HG02678 (cell line): ENCODE measurements around the gene CROCC.
"Not testable (repeated sequence)": the region's sequence is repeated elsewhere in the genome, so short reads cannot be mapped to it uniquely, and the experiment has no call there.

Experiments used
- ATAC-seq: cut with Tn5 transposase; IDR thresholded peaks from one replicate; pipeline ENCODE4 v1.9.1; 2021; ENCODE audit warnings: mild to moderate bottlenecking, moderate library complexity; ENCODE audit not compliant: unreplicated experiment

The CROCC gene

DNA sequence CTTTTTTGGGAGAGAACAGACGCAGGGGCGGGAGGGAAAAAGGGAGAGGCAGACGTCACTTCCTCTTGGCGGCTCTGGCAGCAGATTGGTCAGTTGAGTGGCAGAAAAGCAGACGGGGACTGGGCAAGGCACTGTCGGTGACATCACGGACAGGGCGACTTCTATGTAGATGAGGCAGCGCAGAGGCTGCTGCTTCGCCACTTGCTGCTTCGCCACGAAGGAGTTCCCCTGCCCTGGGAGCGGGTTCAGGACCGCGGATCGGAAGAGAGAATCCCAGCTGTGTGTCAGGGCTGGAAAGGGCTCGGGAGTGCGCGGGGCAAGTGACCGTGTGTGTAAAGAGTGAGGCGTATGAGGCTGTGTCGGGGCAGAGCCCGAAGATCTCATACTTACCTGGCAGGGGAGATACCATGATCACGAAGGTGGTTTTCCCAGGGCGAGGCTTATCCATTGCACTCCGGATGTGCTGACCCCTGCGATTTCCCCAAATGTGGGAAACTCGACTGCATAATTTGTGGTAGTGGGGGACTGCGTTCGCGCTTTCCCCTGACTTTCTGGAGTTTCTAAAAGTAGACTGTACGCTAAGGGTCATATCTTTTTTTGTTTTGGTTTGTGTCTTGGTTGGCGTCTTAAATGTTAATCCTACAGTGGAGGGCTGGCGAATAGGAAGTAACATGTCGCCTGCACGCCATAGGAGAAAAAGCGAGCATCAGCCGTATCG, 26.0 kb upstream of the CROCC start, which contains the start of gene RNU1-2:
Gene RNU1-2, plus strand, starts transcription at position 383 of the 718 bp plus-strand sequence.
- ATAC-seq = peak; percentile 99

DNA sequence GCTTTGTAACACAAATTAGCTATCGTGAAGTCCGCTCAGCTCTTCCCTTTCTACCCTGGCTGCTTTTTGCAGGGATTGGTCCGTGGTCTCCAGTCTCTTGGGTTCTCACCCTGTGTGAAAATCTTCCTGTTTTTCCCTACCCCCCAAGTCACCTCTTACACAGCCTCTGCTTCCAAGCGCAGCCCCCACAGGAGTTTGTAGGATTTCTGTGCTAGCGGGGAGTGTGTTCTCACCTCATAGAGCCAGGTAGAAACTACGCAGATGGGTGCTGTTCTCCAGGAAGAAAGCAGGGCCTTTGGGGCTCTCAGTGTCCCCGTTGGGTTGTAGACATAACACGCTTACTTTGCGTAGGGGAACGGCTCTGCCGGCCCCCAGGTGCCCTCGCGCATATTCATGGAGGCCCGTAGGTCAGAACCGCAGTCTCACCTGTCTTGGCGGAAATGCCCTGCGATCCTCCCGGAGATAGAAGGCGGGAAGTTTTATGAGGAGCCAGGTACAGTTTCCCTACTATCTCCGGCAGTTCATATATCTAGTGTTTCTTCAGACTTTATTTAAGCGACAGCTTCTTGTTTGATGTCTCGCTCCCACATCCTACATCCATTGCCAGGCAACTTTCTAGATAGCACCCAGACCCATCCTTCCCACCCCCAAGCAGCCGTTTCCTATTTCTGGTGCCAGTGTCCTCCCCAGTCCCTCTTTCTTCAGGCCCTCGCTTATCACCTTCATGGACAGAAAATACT, 25.2 kb upstream of the CROCC start:
- ATAC-seq = peak; percentile 20

- not testable (repeated sequence) for ATAC-seq
These were observed 24.1 kb upstream of the CROCC start for GRCh38 chr1:16897653-16898052.

- not testable (repeated sequence) for ATAC-seq
These were observed 23.4 kb upstream of the CROCC start for GRCh38 chr1:16898298-16898697.

DNA sequence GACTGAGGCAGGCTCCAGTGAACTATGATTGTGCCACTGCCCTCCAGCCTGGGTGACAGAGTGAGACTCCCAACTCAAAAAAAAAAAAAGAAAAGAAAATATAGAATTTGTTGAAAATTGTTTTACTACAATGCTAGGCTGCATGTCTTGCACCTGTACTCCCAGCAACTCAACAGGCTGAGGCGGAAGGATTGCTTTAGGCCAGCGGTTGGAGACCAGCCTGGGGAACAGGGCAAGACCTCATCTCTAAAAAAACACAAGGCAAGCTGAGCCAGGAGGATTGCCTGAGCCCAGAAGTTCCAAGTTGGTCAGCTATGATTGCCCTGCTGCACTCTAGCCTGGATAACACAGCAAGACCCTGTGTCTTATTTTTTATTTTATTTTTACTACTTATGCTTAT, 22.7 kb upstream of the CROCC start:
- not testable (repeated sequence) for ATAC-seq

DNA sequence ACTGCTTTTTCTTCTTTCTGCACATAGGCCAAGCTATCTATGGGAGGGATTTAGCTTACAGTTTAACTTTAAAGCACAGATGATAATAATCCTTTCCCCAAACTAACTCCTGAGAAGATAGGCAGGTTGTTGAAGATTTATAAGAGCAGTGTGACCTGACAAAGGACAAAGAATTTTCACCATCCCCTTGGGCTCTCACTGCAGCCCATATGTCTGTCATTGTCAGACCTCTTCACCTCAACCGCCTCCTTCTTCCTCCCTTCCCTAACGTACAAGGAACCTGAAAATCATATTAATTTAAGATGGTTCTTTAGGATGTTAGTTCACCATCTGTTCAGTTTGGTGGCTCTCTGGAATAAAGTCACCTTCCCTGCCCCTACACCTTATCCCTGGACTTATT, 21.0 kb upstream of the CROCC start:
- ATAC-seq = no peak

DNA sequence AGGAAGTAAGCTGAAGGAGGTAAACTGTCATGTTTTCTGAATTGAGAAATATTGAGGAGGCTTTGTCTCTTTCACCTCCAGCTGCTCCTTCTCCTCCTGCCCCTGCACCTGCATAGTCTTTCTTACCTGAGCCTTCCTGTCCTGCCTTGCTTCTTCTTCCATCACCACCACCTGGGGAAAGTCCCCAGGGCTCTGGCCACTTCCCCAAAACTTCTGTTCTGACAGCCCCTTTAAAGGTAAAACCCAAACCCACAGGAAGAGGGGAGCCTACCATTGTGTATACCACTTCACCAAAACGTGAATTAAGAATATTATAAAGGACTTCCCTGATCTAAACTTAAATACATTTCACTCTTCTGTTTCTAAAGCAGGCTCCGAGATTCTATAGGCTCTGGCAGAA, 20.4 kb upstream of the CROCC start:
- not testable (repeated sequence) for ATAC-seq

DNA sequence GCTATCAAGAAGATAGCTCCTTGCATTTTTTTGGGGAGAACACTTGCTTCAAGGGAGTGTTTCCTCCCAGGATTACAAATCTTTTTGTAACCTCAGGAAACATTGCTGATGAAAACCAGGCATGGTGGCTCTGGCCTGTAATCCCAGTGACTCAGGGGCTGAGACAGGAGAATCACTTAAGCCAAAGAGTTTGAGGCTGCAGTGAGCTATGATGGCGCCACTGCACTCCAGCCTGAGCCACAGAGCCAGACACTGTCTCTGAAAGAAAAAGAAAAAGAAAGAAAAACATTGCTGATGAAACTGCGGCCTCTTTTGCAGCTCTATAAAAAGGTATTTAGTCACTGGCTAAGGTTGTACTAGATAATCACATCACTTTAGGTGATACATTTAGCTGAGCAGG, 18.7 kb upstream of the CROCC start:
- ATAC-seq = no peak

DNA sequence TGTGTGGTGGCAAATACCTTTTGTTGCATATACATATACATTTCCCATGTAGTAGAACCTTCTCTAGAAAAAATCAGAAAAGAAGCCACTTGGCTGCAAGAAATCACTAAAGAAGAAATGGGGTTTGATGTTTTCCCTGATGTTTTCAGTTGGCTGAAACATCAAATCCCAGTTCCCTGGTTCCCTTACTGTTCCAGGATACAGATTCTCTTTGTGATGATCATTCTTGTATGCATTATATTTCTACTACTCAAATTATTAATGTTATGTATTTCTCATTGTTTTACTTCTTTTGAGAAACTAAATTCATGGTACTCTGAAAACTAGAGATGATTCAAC, 18.3 kb upstream of the CROCC start:
- ATAC-seq = no peak

DNA sequence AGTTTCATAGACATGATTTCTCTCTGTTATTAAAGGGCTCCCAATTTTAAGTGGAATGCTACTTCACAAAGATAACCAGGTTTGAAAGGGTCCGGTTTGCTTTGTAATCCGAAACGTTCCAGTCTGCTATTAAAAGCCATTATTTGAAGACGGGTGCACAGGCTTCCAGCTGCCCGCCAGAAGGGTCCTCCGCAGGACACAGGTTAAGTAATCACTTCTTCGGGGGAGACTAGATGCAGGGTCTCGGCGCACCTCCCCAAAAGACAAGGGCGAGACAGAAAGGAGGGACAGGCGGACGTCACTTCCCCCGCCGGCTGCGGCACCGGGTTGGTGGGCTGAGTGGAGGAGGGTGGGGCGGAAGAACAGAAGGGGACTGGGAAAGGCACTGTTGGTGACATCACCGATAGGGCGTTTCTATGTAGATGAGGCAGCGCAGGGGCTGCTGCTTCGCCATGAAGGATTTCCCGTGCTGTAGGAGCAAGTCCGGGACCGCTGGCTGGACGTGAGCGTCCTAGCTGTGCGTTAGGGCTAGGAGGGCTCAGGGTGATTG, 17.1 kb upstream of the CROCC start:
- ATAC-seq = peak; percentile 92

DNA sequence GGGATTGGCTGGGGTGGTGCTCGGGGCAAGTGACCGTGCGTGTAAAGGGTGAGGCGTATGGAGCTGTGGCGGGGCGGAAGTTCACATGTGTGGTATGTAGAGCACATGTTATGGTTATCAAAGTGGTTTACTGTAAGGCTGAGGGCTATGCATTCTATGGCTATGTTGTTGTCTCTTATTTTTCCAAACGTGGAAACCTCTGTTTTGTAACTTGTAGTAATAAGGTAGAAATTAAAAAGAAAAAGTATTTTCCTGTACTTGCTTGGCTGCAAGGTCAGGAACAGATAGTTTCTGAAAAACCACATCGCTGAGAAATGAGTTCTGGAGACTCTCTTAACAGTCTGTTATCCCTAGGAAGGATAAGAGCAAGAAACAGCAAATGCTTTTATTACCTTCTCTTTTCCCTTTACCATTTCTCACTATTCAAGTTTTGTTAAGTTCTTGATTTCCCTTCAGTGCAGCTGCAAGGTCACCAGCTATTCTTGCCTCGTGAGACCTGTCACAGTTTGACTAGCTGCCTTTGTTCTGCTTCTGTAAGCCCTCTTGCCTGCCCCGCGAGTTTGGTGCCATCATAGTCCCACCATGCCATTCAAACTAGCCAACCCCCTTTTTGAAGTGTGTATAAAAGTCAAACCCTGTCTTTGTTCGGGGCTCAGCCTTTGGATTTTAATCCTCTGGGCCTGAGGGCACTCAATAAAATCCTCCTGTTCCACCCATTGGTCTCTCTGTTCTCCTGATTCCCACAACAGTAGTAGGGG, 16.4 kb upstream of the CROCC start:
- peak; percentile 78 for ATAC-seq

GRCh38 chr1:16905868-16906702, 15.6 kb upstream of the CROCC start:
- ATAC-seq = no peak

DNA sequence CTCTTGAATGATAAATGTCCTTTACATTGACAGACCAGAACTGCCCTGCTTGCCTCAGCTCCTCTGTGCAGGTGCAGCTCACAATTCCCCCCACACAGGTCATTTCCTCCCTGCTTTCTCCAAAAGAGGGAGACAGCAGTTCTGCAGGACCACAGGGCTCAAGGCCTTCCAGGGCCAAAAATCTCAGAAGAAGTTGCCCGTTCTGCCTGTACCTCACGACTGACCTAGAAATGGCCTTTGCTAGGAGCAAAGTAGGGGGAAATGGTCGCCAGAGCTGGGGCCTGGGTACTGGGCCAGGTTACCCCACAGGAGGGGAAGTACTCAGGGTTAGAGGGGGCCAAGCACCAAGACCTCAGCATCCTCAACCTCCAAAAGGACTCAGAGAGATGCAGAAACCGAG, 14.9 kb upstream of the CROCC start:
- no peak for ATAC-seq

GRCh38 chr1:16907870-16908758, 13.6 kb upstream of the CROCC start:
- no peak for ATAC-seq

DNA sequence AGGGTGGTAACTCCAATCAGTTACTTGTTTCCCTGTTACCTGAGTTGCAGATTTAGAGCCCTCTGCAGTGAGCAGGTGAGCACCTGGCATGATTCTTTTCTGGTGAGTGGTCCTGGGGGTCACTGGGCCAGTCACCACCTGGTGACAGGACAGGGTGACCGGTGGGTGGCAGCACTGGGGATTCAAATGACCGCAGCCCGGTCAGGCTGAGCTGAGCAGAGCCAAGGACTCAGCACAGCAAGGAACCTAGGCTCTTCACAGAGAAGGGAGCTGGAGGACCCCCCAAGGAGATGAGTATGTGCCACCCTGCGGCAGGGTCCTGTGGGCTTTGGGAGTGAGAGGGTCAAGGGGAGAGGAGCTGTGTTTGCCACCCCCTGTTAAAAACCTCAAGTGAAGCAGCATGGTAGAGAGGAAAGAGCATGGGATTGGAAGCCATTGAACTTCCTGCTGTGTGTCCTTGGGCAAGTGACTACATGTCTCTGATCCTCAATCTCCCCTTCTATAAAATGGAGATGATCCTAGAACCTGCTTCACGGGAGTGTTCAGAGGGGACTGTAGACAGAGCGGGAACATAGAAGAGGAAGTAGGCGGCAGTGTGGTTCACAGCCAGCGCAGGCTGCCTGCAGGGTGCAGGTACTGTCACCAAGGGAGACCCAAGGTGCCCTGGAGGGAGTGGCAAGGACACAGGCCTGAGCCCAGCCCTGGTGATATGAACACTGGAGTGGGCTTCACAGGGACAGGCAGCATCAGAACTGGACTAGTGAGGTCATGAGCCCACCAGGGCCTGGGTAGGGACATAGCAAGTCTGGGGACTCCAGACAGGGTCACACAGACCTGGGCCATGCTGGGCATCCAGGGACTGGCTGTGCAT, 9.6 kb upstream of the CROCC start:
- not testable (repeated sequence) for ATAC-seq

GRCh38 chr1:16912742-16913141, 9.0 kb upstream of the CROCC start:
- ATAC-seq = not testable (repeated sequence)

GRCh38 chr1:16913181-16913832, 8.4 kb upstream of the CROCC start:
- ATAC-seq = no peak
